Endothelial cell of umbilical vein (primary cell): Measurements from ENCODE around the gene SH3BP4. TPM values are rescaled to one million over a fixed set of nuclear protein-coding genes. Genes with fewer than 3 reads are reported as not detected.

ENCODE experiments used
- BruUV-seq: library from RNA; stranded (reverse); fragments of 400-500 nt; replicated peaks from 2 replicates; lab custom pipeline; 2021; lab: Mats Ljungman, UMichigan
- CTCF ChIA-PET: fragments of 300-600, 350-600 bp; sonication (Branson Sonifier 250); formaldehyde crosslinking; loops from one replicate; lab custom pipeline; 2021; ENCODE audit warnings: antibody characterized with exemption, inconsistent platforms; lab: Charles Lee
- POLR2A ChIA-PET: fragments of 300-600, 350-600 bp; sonication (Branson Sonifier 250); formaldehyde crosslinking; loops from one replicate; lab custom pipeline; 2021; ENCODE audit warnings: antibody characterized with exemption, inconsistent platforms; lab: Charles Lee
- DNase-seq: peaks from one replicate; pipeline ENCODE4 v3.0.0-alpha.2; 2011; ENCODE audit warnings: low read depth, low spot score
- FAIRE-seq: peaks from 2 replicates; lab custom pipeline; 2011; peaks lifted over from hg19 to GRCh38; lab: Jason Lieb, UNC
- H2AFZ ChIP-seq: 2 replicates; pipeline ENCODE4 v1.6.0; 2012; ENCODE audit warnings: low read depth, low read length, control low read depth, inconsistent platforms
- H3K27ac ChIP-seq: 2 replicates; pipeline ENCODE4 v1.5.1; 2011; ENCODE audit warnings: low read depth, mild to moderate bottlenecking, control low read depth, low read length, moderate library complexity; ENCODE audit not compliant: insufficient read depth
- H3K27me3 ChIP-seq, 2 experiments: 2 replicates each; pipeline versions ENCODE4 v1.6.0 to v1.6.1; 2011; ENCODE audit warnings: low read length in 2 of 2, mixed read lengths in 1 of 2; ENCODE audit not compliant: control insufficient read depth in 2 of 2, insufficient read depth in 2 of 2
- H3K36me3 ChIP-seq, 2 experiments: 2 replicates in 1 of 2; 3 replicates in 1 of 2; pipeline ENCODE4 v1.5.1; 2011; ENCODE audit warnings: low read length in 2 of 2, mild to moderate bottlenecking in 1 of 2, moderate library complexity in 1 of 2; ENCODE audit not compliant: control insufficient read depth in 2 of 2, insufficient read depth in 2 of 2; ENCODE audit errors: extremely low read depth in 1 of 2
- H3K4me1 ChIP-seq: 3 replicates; pipeline ENCODE4 v1.5.1; 2011; ENCODE audit warnings: mild to moderate bottlenecking, low read length; ENCODE audit not compliant: control insufficient read depth, insufficient read depth; ENCODE audit errors: extremely low read depth
- H3K4me2 ChIP-seq: 2 replicates; pipeline ENCODE4 v1.6.1; 2011; ENCODE audit warnings: low read length, control low read depth, mixed read lengths; ENCODE audit not compliant: insufficient read depth
- H3K4me3 ChIP-seq, 3 experiments: fragments of 200-600 bp in 1 of 3; sonication (generic), shearing (Covaris generic) in 1 of 3; replicated peaks in 1 of 3; 2 replicates each; pipeline ENCODE4 v1.5.1; 2011 to 2016; ENCODE audit warnings: control low read depth in 3 of 3, low read length in 3 of 3, mild to moderate bottlenecking in 2 of 3, inconsistent platforms in 1 of 3, low read depth in 1 of 3, moderate library complexity in 1 of 3; ENCODE audit not compliant: insufficient read depth in 1 of 3
- H3K79me2 ChIP-seq: 2 replicates; pipeline ENCODE4 v1.6.0; 2012; ENCODE audit warnings: low read length, inconsistent platforms; ENCODE audit not compliant: control insufficient read depth, insufficient read depth
- H3K9ac ChIP-seq: replicated peaks from 2 replicates; pipeline ENCODE3; 2011; ENCODE audit warnings: low read length, control low read depth; ENCODE audit not compliant: insufficient read depth; ENCODE audit errors: extremely low read depth
- H3K9me1 ChIP-seq: replicated peaks from 3 replicates; pipeline ENCODE4 v1.6.0; 2011; ENCODE audit warnings: mild to moderate bottlenecking, low read length; ENCODE audit not compliant: control insufficient read depth, insufficient read depth; ENCODE audit errors: extremely low read depth
- H3K9me3 ChIP-seq: replicated peaks from 2 replicates; pipeline ENCODE4 v1.5.1; 2012; ENCODE audit warnings: low read length, inconsistent platforms; ENCODE audit not compliant: control insufficient read depth, insufficient read depth
- H4K20me1 ChIP-seq: replicated peaks from 2 replicates; pipeline ENCODE3; 2011; ENCODE audit warnings: mild to moderate bottlenecking, low read length; ENCODE audit not compliant: control insufficient read depth, insufficient read depth; ENCODE audit errors: extremely low read depth
- CTCF ChIP-seq, 2 donors: IDR thresholded peaks; 1 replicate in 1 of 2; 2 replicates in 1 of 2; pipeline ENCODE4 v1.5.1; 2011; ENCODE audit warnings: low read length in 2 of 2, mild to moderate bottlenecking in 2 of 2, moderate library complexity in 2 of 2, control low read depth in 1 of 2, inconsistent platforms in 1 of 2, low read depth in 1 of 2; ENCODE audit not compliant: insufficient read depth in 1 of 2; ENCODE audit errors: extremely low read depth in 1 of 2
- EZH2 ChIP-seq: IDR thresholded peaks from 2 replicates; pipeline ENCODE4 v1.6.1; 2012; ENCODE audit warnings: borderline replicate concordance, low read depth, mild to moderate bottlenecking, moderate library complexity, low read length, inconsistent platforms; ENCODE audit not compliant: severe bottlenecking
- FOS ChIP-seq: IDR thresholded peaks from 2 replicates; pipeline ENCODE4 v1.6.1; 2011; ENCODE audit warnings: mild to moderate bottlenecking, low read length, moderate library complexity, borderline replicate concordance; ENCODE audit not compliant: insufficient read depth
- GATA2 ChIP-seq: IDR thresholded peaks from 2 replicates; pipeline ENCODE4 v1.7.0; 2011; ENCODE audit warnings: low read depth, mild to moderate bottlenecking, moderate library complexity, mixed read lengths, low read length; ENCODE audit not compliant: insufficient read length, insufficient read depth
- JUN ChIP-seq: IDR thresholded peaks from 2 replicates; pipeline ENCODE4 v1.6.1; 2011; ENCODE audit warnings: borderline replicate concordance, low read depth; ENCODE audit not compliant: insufficient read length, insufficient read depth
- MAX ChIP-seq: IDR thresholded peaks from 2 replicates; pipeline ENCODE4 v1.6.1; 2011; ENCODE audit not compliant: insufficient read depth, insufficient read length
- MYC ChIP-seq: IDR thresholded peaks from one replicate; pipeline ENCODE4 v1.6.1; 2011; ENCODE audit warnings: mild to moderate bottlenecking, low read depth, low read length
- POLR2A ChIP-seq: IDR thresholded peaks from 2 replicates; pipeline ENCODE4 v1.6.1; 2012; ENCODE audit warnings: low read depth, mild to moderate bottlenecking, control low read depth, low read length
- POLR2AphosphoS5 ChIP-seq: IDR thresholded peaks from 2 replicates; pipeline ENCODE4 v1.6.1; 2012; ENCODE audit warnings: low read depth, mild to moderate bottlenecking, control low read depth, low read length, moderate library complexity; ENCODE audit not compliant: insufficient read depth
- dilution Hi-C: fragments of 300-500 bp; cut with MboI; formaldehyde crosslinking; loops from one replicate; pipeline ENCODE4 v1.15.0; 2019; ENCODE audit warnings: low sequenced_read_pairs; ENCODE audit not compliant: extremely low pct_ligation_motif_present
- intact Hi-C: fragments of 100-400 bp; cut with micrococcal nuclease; formaldehyde crosslinking; loops from one replicate; pipeline ENCODE4 v1.10.0; 2022
- polyA plus RNA-seq, 4 experiments: library from polyadenylated mRNA; depleted of rRNA in 3 of 4; stranded (reverse) in 3 of 4; unstranded in 1 of 4; fragments of >200 nt; gene quantifications; 2 replicates each; pipeline versions ENCODE4 v1.2.1 to v1.2.3, GENCODE V29; 2011 to 2012; ENCODE audit warnings: missing spikeins in 1 of 4
- total RNA-seq: library from RNA; stranded (reverse); gene quantifications from 2 replicates; pipeline ENCODE4 v1.2.3, GENCODE V29; 2021

Gene SH3BP4
- total and polyA plus RNA-seq, 2 donors (not counting 3 experiments of a cell fraction or from before 2014, with no cell fraction given): 85.2 to 100.0 TPM

GRCh38 chr2:235009081-235009480, 57.3 kb downstream of the SH3BP4 start:
- H2AFZ ChIP-seq: no peak overlapping the region
- BruUV-seq: no TSS peak
- H3K9ac ChIP-seq: no peak overlapping the region
- CTCF ChIA-PET: interaction anchor here (1.0 to 1.8 kb wide), 5 partner anchors 9 to 108 kb away, joined by 3 to 5 read pairs (median 4); no protein-coding TSS in a partner anchor
- FAIRE-seq: no peak
- dilution Hi-C loops (no loop called here), intact Hi-C loops (no loop called here)
- no peak overlapping the region for H3K4me2 ChIP-seq
- H3K9me1 ChIP-seq: no peaks in the 10 kb centered on the region
- no peak overlapping the region for H3K4me3 ChIP-seq
- DNase-seq: no peak
- peaks cover 13% of the 10 kb centered on the region for H3K4me1 ChIP-seq
- POLR2A ChIA-PET: no interaction called here
- H3K9me3 ChIP-seq: no peaks in the 10 kb centered on the region
- H4K20me1 ChIP-seq: peaks cover 3% of the 10 kb centered on the region
- no peaks in the 10 kb centered on the region for H3K27me3 ChIP-seq
- no peak for TF ChIP-seq EZH2
- no peak for TF ChIP-seq JUN
- TF ChIP-seq MYC: no peak
- no peak for TF ChIP-seq CTCF (IDR thresholded peaks at IDR 0.05; ENCODE audit: extremely low read depth in 1 of 2, insufficient read depth in 1 of 2, low read depth in 1 of 2, low read length in 2 of 2)
- TF ChIP-seq POLR2A: no peak
- no peak for TF ChIP-seq FOS
- no peak for TF ChIP-seq POLR2AphosphoS5
- TF ChIP-seq GATA2: no peak
- no peak for TF ChIP-seq MAX
- H3K79me2 ChIP-seq: peaks cover 98% of the 10 kb centered on the region
- H3K27ac ChIP-seq: no peak overlapping the region
- H3K36me3 ChIP-seq: peaks cover 0 to 10% of the 10 kb centered on the region in 2 experiments
